ENCODE data around the gene SLC15A2. TPM values are rescaled to one million over a fixed set of nuclear protein-coding genes. Genes with fewer than 3 reads are reported as not detected.
A peak's percentile ranks its signal among the peaks of the same experiment; 100 is the strongest.

The SLC15A2 gene
- total and polyA plus RNA-seq, 8 donors, result 8.3 to 61.7 (median 23.5) TPM

DNA sequence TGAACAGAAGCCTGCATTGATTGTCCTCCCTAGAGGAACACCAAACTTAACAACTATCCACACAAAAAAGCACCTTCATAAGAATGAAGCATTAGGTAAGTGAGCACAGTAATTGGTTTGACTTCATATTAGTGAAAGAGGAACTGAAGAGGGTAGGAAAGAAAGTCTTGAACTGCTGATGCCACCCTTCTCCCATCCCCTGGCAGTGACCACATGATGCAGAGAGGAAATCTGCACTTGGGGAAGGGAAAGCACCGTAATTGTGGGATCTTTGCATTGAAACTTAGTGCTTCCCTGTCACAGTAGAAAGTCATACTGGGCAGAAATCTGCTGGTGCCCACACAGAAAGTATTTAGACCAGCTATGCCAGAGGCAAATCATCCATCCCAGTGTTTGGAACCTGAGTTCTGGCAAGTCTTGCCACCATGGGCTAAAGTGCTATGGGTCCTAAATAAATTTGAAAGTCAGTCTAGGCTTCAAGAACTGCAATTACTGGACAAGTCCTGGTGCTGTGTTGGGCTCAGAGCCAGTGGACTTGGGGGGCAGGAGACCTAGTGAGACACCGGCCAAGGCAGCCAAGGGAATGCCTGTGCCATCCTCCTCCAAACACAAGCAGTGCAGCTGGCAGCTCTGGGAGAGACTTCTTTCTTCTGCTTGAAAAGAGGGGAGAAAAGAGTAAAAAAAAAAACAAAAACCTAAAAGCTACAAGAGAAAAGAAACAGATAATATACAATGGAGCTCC lies 63.6 kb downstream of the SLC15A2 start:
- Histone ChIP-seq H3K36me3 (peaks cover 0 to 5% of the 10 kb centered on the region in 2 donors), H3K4me3 (no peak overlapping the region), H3K27me3 (no peaks in the 10 kb centered on the region), H3K9me3 (peaks cover 0 to 8% of the 10 kb centered on the region in 2 donors), H3K4me1 (peaks cover 0 to 17% of the 10 kb centered on the region in 2 donors), H3K27ac (peak overlapping the region in 1 of 2 donors; percentile 13)
- DNase-seq (peak in 1 of 4 donors; percentile 46), ATAC-seq (peak; percentile 81)
- intact Hi-C loops (cut with DNase I), result no loop called here
- TF ChIP-seq, protein P1, sequence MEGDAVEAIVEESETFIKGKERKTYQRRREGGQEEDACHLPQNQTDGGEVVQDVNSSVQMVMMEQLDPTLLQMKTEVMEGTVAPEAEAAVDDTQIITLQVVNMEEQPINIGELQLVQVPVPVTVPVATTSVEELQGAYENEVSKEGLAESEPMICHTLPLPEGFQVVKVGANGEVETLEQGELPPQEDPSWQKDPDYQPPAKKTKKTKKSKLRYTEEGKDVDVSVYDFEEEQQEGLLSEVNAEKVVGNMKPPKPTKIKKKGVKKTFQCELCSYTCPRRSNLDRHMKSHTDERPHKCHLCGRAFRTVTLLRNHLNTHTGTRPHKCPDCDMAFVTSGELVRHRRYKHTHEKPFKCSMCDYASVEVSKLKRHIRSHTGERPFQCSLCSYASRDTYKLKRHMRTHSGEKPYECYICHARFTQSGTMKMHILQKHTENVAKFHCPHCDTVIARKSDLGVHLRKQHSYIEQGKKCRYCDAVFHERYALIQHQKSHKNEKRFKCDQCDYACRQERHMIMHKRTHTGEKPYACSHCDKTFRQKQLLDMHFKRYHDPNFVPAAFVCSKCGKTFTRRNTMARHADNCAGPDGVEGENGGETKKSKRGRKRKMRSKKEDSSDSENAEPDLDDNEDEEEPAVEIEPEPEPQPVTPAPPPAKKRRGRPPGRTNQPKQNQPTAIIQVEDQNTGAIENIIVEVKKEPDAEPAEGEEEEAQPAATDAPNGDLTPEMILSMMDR (IDR thresholded peaks at IDR 0.05), result no peak

DNA sequence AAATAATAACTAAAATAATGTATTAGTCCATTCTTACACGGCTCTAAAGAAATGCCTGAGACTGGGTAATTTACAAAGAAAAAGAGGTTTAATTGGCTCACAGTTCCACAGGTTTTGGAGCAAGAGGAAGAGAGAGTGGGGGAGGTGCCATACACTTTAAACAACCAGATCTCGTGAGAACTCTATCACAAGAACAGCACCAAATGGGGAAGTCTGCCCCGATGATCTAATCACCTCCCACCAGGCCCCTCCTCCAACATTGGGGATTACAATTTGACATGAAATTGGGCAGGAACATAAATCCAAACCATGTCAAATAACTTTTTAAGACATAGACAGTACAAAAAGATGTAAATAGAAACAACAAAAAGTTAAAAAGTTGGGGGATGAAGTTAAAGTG lies 64.6 kb downstream of the SLC15A2 start:
- Histone ChIP-seq H3K4me3 (no peak overlapping the region), H3K27me3 (no peaks in the 10 kb centered on the region), H3K9me3 (peaks cover 0 to 12% of the 10 kb centered on the region in 2 donors), H3K27ac (no peak overlapping the region), H3K4me1 (peaks cover 0 to 17% of the 10 kb centered on the region in 2 donors), H3K36me3 (peaks cover 0 to 5% of the 10 kb centered on the region in 2 donors)
- no peak for DNase-seq
- TF ChIP-seq, protein P1 (IDR thresholded peaks at IDR 0.05), result no peak
- intact Hi-C loops (cut with DNase I), result no loop called here
- ATAC-seq, result peak; percentile 24

DNA sequence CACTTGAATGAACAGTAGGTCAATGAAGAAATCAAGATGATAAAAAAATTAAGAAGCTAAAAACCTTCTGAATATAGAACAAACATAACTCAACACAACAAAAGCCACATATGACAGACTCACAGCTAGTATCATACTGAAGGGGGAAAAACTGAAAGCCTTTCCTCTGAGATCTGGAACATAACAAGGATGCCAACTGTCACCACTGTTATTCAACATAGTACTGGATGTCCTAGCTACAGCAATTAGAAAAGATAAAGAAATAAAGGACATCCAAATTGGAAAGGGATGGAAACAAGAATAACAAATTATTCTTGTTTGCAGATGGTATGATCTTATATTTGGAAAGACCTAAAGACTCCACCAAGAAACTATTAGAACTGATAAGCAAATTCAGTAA lies 67.1 kb downstream of the SLC15A2 start:
- Histone ChIP-seq H3K27ac (no peak overlapping the region), H3K4me3 (no peak overlapping the region), H3K36me3 (peaks cover 0 to 5% of the 10 kb centered on the region in 2 donors), H3K27me3 (no peaks in the 10 kb centered on the region), H3K4me1 (peaks cover 0 to 17% of the 10 kb centered on the region in 2 donors), H3K9me3 (peaks cover 0 to 16% of the 10 kb centered on the region in 2 donors)
- ATAC-seq, result no peak
- TF ChIP-seq, protein P1 (IDR thresholded peaks at IDR 0.05), result no peak
- no peak for DNase-seq
- intact Hi-C loops (cut with DNase I), result no loop called here

DNA sequence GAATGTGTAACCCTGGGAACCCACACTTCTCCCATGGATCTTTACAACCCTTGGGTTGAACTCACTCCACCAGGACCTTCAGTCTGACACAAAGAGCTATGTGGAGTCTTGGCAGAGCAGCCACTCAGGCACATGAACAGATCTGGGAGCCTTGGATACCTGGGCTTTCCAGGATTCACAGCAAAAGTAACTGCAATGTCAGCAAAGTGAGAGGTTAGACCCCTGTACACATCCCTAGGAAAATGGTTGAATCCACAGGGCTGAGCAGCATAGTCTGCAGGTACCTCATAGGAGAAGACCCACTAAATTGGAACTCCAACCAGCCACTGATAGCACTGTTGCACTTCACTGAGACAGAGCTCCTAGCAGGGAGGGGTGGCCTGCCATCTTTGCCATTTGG lies 68.2 kb downstream of the SLC15A2 start:
- no peak for ATAC-seq
- intact Hi-C loops (cut with DNase I), result no loop called here
- H3K27ac ChIP-seq, result no peak overlapping the region
- TF ChIP-seq, protein P1 (IDR thresholded peaks at IDR 0.05), result no peak
- peaks cover 0 to 5% of the 10 kb centered on the region in 2 donors for H3K36me3 ChIP-seq
- H3K27me3 ChIP-seq, result no peaks in the 10 kb centered on the region
- H3K4me1 ChIP-seq, result peaks cover 0 to 10% of the 10 kb centered on the region in 2 donors
- DNase-seq, result no peak
- peaks cover 0 to 16% of the 10 kb centered on the region in 2 donors for H3K9me3 ChIP-seq
- no peak overlapping the region for H3K4me3 ChIP-seq

DNA sequence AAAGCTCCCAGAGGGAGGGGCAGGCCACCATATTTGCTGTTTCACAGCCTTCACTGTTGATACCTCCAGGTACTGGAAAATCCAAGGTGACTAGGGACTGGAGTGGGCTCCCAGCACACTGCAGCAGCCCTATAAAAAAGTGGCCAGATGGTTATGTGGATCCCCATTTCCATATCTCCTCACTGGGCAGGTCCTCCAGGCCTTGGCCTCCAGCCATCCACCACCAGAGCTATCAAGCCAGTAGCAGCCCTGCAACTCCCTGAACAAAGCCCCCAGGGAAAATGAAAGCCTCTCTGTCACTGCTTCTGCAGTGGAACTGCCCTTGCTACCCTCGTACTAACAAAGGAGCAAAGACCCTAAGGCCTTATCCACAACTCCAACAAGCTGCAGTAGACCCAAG lies 69.4 kb downstream of the SLC15A2 start:
- DNase-seq (no peak), ATAC-seq (no peak)
- H3K4me3 ChIP-seq, result no peak overlapping the region
- no peaks in the 10 kb centered on the region for H3K36me3 ChIP-seq
- H3K9me3 ChIP-seq, result peaks cover 0 to 16% of the 10 kb centered on the region in 2 donors
- H3K4me1 ChIP-seq, result no peaks in the 10 kb centered on the region
- intact Hi-C loops (cut with DNase I), result no loop called here
- H3K27me3 ChIP-seq, result no peaks in the 10 kb centered on the region
- TF ChIP-seq, protein P1 (IDR thresholded peaks at IDR 0.05), result no peak
- H3K27ac ChIP-seq, result no peak overlapping the region
